AG04450 (cell line): Measurements from ENCODE around the gene MAPK7. TPM values are rescaled to one million over a fixed set of nuclear protein-coding genes. Genes with fewer than 3 reads are reported as not detected.

Source experiments
- CTCF ChIA-PET: fragments of 300-600, 350-600 bp; formaldehyde crosslinking; extraction: SDS; loops from one replicate; lab custom pipeline; 2022; ENCODE audit warnings: antibody characterized with exemption, inconsistent platforms; lab: Charles Lee
- POLR2A ChIA-PET: fragments of 350-600 bp; formaldehyde crosslinking; extraction: SDS; loops from one replicate; lab custom pipeline; 2021; ENCODE audit warnings: antibody characterized with exemption, inconsistent platforms; lab: Yijun Ruan, JAX
- DNase-seq: peaks from one replicate; pipeline ENCODE4 v3.0.0-alpha.2; 2011; ENCODE audit warnings: low read depth, low spot score
- H3K27ac ChIP-seq: one replicate; pipeline ENCODE4 v1.5.1; 2012; ENCODE audit warnings: low read depth, low read length, control low read depth
- H3K27me3 ChIP-seq: one replicate; pipeline ENCODE4 v1.6.0; 2012; ENCODE audit warnings: low read length; ENCODE audit not compliant: control insufficient read depth, insufficient read depth
- H3K4me3 ChIP-seq: 2 replicates; pipeline ENCODE4 v1.5.1; 2011; ENCODE audit warnings: mild to moderate bottlenecking, low read depth, low read length, control low read depth
- H3K9me3 ChIP-seq: 2 replicates; pipeline ENCODE4 v1.5.1; 2012; ENCODE audit warnings: low read length; ENCODE audit not compliant: control insufficient read depth, insufficient read depth
- CTCF ChIP-seq: IDR thresholded peaks from 2 replicates; pipeline ENCODE4 v1.5.1; 2011; ENCODE audit warnings: low read depth, low read length, control low read depth, inconsistent platforms
- polyA plus RNA-seq: library from polyadenylated mRNA; depleted of rRNA; stranded (reverse); fragments of >200 nt; gene quantifications from 2 replicates; pipeline ENCODE4 v1.2.3, GENCODE V29; 2011

Gene MAPK7
- polyA plus RNA-seq, 1 experiment: 6.2 TPM

GRCh38 chr17:19410091-19410490 lies 31.8 kb downstream of the MAPK7 start:
- TF ChIP-seq CTCF: no peak
- ChIA-PET CTCF (interaction anchor here (0.7 to 0.8 kb wide), 2 partner anchors 37 to 38 kb away, joined by 3 to 4 read pairs; no protein-coding TSS in a partner anchor), POLR2A (interaction anchor here (1.1 to 1.3 kb wide), 3 partner anchors 23 to 32 kb away, joined by 3 to 6 read pairs (median 6); partner anchors contain the start of genes MAPK7 and MFAP4)
- Histone ChIP-seq H3K27ac (no peak overlapping the region), H3K9me3 (no peaks in the 10 kb centered on the region; the same call in 1 of the 2 replicates), H3K4me3 (no peak overlapping the region), H3K27me3 (no peaks in the 10 kb centered on the region)
- DNase-seq: no peak

- POLR2A ChIA-PET: interaction anchor here (0.6 to 1.3 kb wide), 3 partner anchors 26 to 33 kb away, joined by 3 to 8 read pairs (median 6); partner anchors contain the start of gene MAPK7
Observed at GRCh38 chr17:19410875-19411620, 32.8 kb downstream of the MAPK7 start, which contains the start of gene RNF112. TSS of gene RNF112 (plus strand) at chr17:19411232. CDS start at chr17:19411409, 177 bp downstream.

GRCh38 chr17:19411631-19412030 lies 33.3 kb downstream of the MAPK7 start:
- POLR2A ChIA-PET: interaction anchor here (0.6 to 1.3 kb wide), 3 partner anchors 25 to 34 kb away, joined by 3 to 8 read pairs (median 6); partner anchors contain the start of gene MAPK7

More at GRCh38 chr17:19410875-19411620, 32.8 kb downstream of the MAPK7 start, which contains the start of gene RNF112:
- CTCF ChIA-PET: interaction anchor here (0.6 to 1.4 kb wide), 2 partner anchors 14 to 36 kb away, joined by 5 to 7 read pairs; no protein-coding TSS in a partner anchor
- DNase-seq: no peak
- no peaks in the 10 kb centered on the region; the same call in 1 of the 2 replicates for H3K9me3 ChIP-seq
- peak within 1 kb of the TSS; percentile 47 for H3K4me3 ChIP-seq
- H3K27me3 ChIP-seq: no peaks in the 10 kb centered on the region
- TF ChIP-seq CTCF: no peak; the same call in 1 of the 2 replicates
- H3K27ac ChIP-seq: no peak within 1 kb of the TSS

GRCh38 chr17:19412510-19412909 lies 34.2 kb downstream of the MAPK7 start:
- Histone ChIP-seq H3K27me3 (no peaks in the 10 kb centered on the region), H3K9me3 (no peaks in the 10 kb centered on the region; the same call in 1 of the 2 replicates), H3K4me3 (no peak overlapping the region), H3K27ac (no peak overlapping the region)
- no peak for TF ChIP-seq CTCF
- ChIA-PET CTCF (interaction anchor here (1.3 kb wide), 1 partner anchor 49 kb away, joined by 3 read pairs; no protein-coding TSS in a partner anchor), POLR2A (no interaction called here)
- DNase-seq: no peak

More at GRCh38 chr17:19411631-19412030, 33.3 kb downstream of the MAPK7 start:
- Histone ChIP-seq H3K27ac (no peak overlapping the region), H3K27me3 (no peaks in the 10 kb centered on the region), H3K9me3 (no peaks in the 10 kb centered on the region; the same call in 1 of the 2 replicates), H3K4me3 (peak overlapping the region; percentile 21; the same call in 1 of the 2 replicates)
- no peak for DNase-seq
- CTCF ChIA-PET: interaction anchor here (0.6 to 1.4 kb wide), 2 partner anchors 15 to 36 kb away, joined by 5 to 7 read pairs; no protein-coding TSS in a partner anchor
- no peak for TF ChIP-seq CTCF
